MM.1S (cell line): ENCODE data around the gene BRD9.

Experiments
- DNase-seq: peaks from one replicate; pipeline ENCODE4 v3.0.0-alpha.2; 2015
- H2AFZ ChIP-seq: fragments of 300-600 bp; sonication (generic); 2 replicates; pipeline ENCODE4 v1.6.0; 2016; ENCODE audit warnings: antibody characterized with exemption, low read length
- H3F3A ChIP-seq: fragments of 300-600 bp; sonication (generic); 2 replicates; pipeline ENCODE4 v1.6.1; 2016; ENCODE audit warnings: mild to moderate bottlenecking, antibody characterized with exemption, low read length, moderate library complexity, mixed read lengths; ENCODE audit not compliant: insufficient read depth
- H3K27ac ChIP-seq: fragments of 300-600 bp; sonication (generic); 2 replicates; pipeline ENCODE4 v1.5.1; 2016; ENCODE audit warnings: mild to moderate bottlenecking, low read length
- H3K27me3 ChIP-seq: fragments of 300-600 bp; sonication (generic); replicated peaks from 2 replicates; pipeline ENCODE4 v1.6.0; 2016; ENCODE audit warnings: low read length; ENCODE audit not compliant: insufficient read depth
- H3K36me3 ChIP-seq: fragments of 300-600 bp; sonication (generic); replicated peaks from 2 replicates; pipeline ENCODE4 v1.6.1; 2016; ENCODE audit warnings: mild to moderate bottlenecking, low read length, mixed read lengths; ENCODE audit not compliant: insufficient read depth
- H3K4me1 ChIP-seq: fragments of 300-600 bp; sonication (generic); 2 replicates; pipeline ENCODE4 v1.6.1; 2016; ENCODE audit warnings: low read length, mixed read lengths
- H3K4me2 ChIP-seq: fragments of 300-600 bp; sonication (generic); 2 replicates; pipeline ENCODE4 v1.6.0; 2016; ENCODE audit warnings: low read depth, low read length
- H3K4me3 ChIP-seq: fragments of 300-600 bp; sonication (generic); 2 replicates; pipeline ENCODE4 v1.5.1; 2016; ENCODE audit warnings: low read length, mixed read lengths
- H3K79me2 ChIP-seq: fragments of 300-600 bp; sonication (generic); 2 replicates; pipeline ENCODE4 v1.6.1; 2016; ENCODE audit warnings: mixed run types, low read length, mixed read lengths
- H3K9ac ChIP-seq: fragments of 300-600 bp; sonication (generic); 2 replicates; pipeline ENCODE4 v1.6.1; 2016; ENCODE audit warnings: low read length, mixed read lengths
- H3K9me2 ChIP-seq: fragments of 300-600 bp; sonication (generic); replicated peaks from 2 replicates; pipeline ENCODE4 v1.6.1; 2016; ENCODE audit warnings: mild to moderate bottlenecking, low read length, mixed read lengths; ENCODE audit not compliant: insufficient read depth
- H3K9me3 ChIP-seq: fragments of 300-600 bp; sonication (generic); replicated peaks from 2 replicates; pipeline ENCODE4 v1.6.1; 2016; ENCODE audit warnings: mild to moderate bottlenecking, low read length, mixed read lengths; ENCODE audit not compliant: insufficient read depth
- H4K20me1 ChIP-seq: fragments of 300-600 bp; sonication (generic); 2 replicates; pipeline ENCODE4 v1.6.1; 2016; ENCODE audit warnings: mild to moderate bottlenecking, low read length, moderate library complexity, mixed read lengths; ENCODE audit not compliant: insufficient read depth
- EZH2 ChIP-seq: fragments of 300-600 bp; sonication (generic); optimal IDR thresholded peaks from 2 replicates; pipeline ENCODE3; 2017; ENCODE audit warnings: low read depth, mild to moderate bottlenecking, antibody characterized with exemption, low read length, mixed read lengths
- EZH2phosphoT487 ChIP-seq: fragments of 300-600 bp; sonication (generic); IDR thresholded peaks from 2 replicates; pipeline ENCODE4 v1.6.1; 2018; ENCODE audit warnings: antibody characterized with exemption, low read length
- TF ChIP-seq, protein P1 (sequence below): fragments of 300-600 bp; sonication (generic); IDR thresholded peaks from 2 replicates; pipeline ENCODE4 v1.5.1; 2016; ENCODE audit warnings: antibody characterized with exemption, low read length, mixed read lengths

Gene BRD9

DNA sequence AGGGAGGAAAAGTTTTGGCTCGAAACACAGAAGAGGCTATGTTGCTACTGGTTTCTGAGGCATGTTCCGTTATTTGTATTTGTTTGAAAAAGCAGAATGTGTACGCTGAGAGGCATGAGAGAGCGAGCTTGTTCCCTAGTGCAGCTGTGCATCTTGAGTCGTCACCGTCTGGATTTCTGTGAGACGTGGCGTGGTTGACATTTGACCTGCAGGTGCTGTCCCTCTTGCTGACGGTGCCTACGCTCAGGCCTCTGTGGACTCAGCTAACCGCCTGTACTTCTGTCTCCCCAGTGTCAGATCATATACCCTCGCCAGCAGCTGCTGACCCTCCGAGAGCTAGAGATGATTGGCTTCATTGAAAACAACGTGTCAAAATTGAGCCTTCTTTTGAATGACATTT is 21.6 kb upstream of the BRD9 start:
- H3K4me3 ChIP-seq: no peak overlapping the region
- H3K9me3 ChIP-seq: no peaks in the 10 kb centered on the region
- H3K9ac ChIP-seq: no peak overlapping the region
- TF ChIP-seq EZH2phosphoT487 (no peak), EZH2 (no peak)
- TF ChIP-seq, protein P1, sequence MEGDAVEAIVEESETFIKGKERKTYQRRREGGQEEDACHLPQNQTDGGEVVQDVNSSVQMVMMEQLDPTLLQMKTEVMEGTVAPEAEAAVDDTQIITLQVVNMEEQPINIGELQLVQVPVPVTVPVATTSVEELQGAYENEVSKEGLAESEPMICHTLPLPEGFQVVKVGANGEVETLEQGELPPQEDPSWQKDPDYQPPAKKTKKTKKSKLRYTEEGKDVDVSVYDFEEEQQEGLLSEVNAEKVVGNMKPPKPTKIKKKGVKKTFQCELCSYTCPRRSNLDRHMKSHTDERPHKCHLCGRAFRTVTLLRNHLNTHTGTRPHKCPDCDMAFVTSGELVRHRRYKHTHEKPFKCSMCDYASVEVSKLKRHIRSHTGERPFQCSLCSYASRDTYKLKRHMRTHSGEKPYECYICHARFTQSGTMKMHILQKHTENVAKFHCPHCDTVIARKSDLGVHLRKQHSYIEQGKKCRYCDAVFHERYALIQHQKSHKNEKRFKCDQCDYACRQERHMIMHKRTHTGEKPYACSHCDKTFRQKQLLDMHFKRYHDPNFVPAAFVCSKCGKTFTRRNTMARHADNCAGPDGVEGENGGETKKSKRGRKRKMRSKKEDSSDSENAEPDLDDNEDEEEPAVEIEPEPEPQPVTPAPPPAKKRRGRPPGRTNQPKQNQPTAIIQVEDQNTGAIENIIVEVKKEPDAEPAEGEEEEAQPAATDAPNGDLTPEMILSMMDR: no peak
- no peaks in the 10 kb centered on the region for H4K20me1 ChIP-seq
- no peak for DNase-seq
- H3K79me2 ChIP-seq: peaks cover 17% of the 10 kb centered on the region
- H3K4me2 ChIP-seq: no peak overlapping the region
- H3K27me3 ChIP-seq: no peaks in the 10 kb centered on the region
- H3K4me1 ChIP-seq: no peaks in the 10 kb centered on the region
- H3K36me3 ChIP-seq: peaks cover 11% of the 10 kb centered on the region
- no peaks in the 10 kb centered on the region for H3K9me2 ChIP-seq
- no peak overlapping the region for H3K27ac ChIP-seq
- no peak overlapping the region for H2AFZ ChIP-seq
- H3F3A ChIP-seq: no peaks in the 10 kb centered on the region

DNA sequence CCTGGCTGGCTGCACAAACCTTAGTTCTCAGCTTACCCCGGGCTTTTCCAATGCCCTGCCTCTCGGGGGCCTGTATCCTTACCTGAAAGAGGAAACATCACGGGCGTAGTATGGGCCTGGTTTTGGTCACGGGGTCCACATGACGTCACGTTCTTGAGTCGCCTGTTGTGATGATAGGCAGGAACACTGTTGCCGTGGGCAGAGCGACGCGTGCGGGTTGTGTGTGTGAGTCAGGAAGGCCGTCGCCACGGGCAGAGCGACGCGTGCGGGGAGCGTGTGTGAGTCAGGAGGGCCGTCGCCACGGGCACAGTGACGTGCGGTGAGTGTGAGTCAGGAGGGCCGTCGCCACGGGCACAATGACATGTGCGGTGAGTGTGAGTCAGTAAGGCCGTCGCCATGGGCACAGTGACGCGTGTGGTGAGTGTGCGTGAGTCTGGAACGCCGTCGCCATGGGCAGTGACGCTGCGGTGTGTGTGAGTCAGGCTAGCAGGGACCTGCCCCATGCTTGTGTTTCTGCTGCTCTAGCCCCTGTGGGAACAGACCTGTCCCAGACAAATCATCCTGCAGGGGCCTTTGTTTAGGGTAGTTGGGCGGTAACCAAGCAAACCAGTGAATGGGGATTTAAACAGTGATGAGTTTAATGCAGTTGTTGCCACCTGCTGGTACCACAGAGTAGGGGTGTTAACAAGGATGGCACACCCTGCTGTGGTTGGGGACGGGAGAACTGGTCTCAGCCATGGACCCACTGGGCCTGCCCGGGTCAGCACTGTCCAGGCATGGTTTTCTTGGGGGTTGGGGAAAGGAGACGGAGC is 19.9 kb upstream of the BRD9 start:
- no peaks in the 10 kb centered on the region for H3K9me2 ChIP-seq
- no peaks in the 10 kb centered on the region for H3K9me3 ChIP-seq
- no peaks in the 10 kb centered on the region for H3K4me1 ChIP-seq
- no peak overlapping the region for H3K4me3 ChIP-seq
- no peak for DNase-seq
- no peak overlapping the region for H2AFZ ChIP-seq
- H3K4me2 ChIP-seq: no peak overlapping the region
- TF ChIP-seq, protein P1: 0 out of 2 replicates have a peak, but pooled peaks have one; percentile 11
- no peak for TF ChIP-seq EZH2phosphoT487
- peaks cover 17% of the 10 kb centered on the region for H3K79me2 ChIP-seq
- no peaks in the 10 kb centered on the region for H4K20me1 ChIP-seq
- H3K27ac ChIP-seq: no peak overlapping the region
- peaks cover 16% of the 10 kb centered on the region for H3K36me3 ChIP-seq
- H3K27me3 ChIP-seq: no peaks in the 10 kb centered on the region
- no peaks in the 10 kb centered on the region for H3F3A ChIP-seq
- H3K9ac ChIP-seq: no peak overlapping the region

DNA sequence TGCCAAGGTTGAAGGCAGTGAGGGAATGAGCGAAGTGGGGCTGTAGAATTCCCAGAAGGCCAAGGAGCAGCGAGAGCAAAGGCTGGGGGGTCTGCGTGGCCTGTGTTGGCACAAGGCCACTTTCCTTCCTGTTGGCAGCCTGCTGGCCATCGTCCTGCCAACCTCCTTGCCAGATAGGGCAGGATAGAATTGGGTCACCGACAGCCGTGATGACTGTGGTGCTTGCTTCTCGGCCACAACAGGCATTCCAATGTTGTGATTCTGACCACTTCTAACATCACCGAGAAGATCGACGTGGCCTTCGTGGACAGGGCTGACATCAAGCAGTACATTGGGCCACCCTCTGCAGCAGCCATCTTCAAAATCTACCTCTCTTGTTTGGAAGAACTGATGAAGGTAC is 19.0 kb upstream of the BRD9 start:
- Histone ChIP-seq H3K27ac (no peak overlapping the region), H4K20me1 (no peaks in the 10 kb centered on the region), H3K36me3 (peaks cover 21% of the 10 kb centered on the region), H3K79me2 (peaks cover 17% of the 10 kb centered on the region), H3K27me3 (no peaks in the 10 kb centered on the region), H3K9me2 (no peaks in the 10 kb centered on the region), H3F3A (no peaks in the 10 kb centered on the region), H3K9me3 (no peaks in the 10 kb centered on the region), H3K4me1 (no peaks in the 10 kb centered on the region), H3K4me3 (no peak overlapping the region), H3K9ac (no peak overlapping the region), H2AFZ (no peak overlapping the region), H3K4me2 (no peak overlapping the region)
- TF ChIP-seq, protein P1: no peak
- no peak for TF ChIP-seq EZH2
- TF ChIP-seq EZH2phosphoT487: no peak
- DNase-seq: no peak
